Head of caudate nucleus (tissue), 42 donors: Measurements from ENCODE around the gene KRT27.
"Not testable (repeated sequence)": the region's sequence is repeated elsewhere in the genome, so short reads cannot be mapped to it uniquely, and the experiment has no call there.

Experiments used
- DNase-seq, 42 donors: peaks; one replicate each; pipeline versions ENCODE4 v3.0.0 to v3.0.0-alpha.2; 2020 to 2021; ENCODE audit warnings: mixed read lengths in 7 of 42
- intact Hi-C: fragments of 100-400 bp; cut with DNase I; formaldehyde crosslinking; loops from one replicate; pipeline ENCODE4 v1.15.0; 2022

The KRT27 gene, protein sequence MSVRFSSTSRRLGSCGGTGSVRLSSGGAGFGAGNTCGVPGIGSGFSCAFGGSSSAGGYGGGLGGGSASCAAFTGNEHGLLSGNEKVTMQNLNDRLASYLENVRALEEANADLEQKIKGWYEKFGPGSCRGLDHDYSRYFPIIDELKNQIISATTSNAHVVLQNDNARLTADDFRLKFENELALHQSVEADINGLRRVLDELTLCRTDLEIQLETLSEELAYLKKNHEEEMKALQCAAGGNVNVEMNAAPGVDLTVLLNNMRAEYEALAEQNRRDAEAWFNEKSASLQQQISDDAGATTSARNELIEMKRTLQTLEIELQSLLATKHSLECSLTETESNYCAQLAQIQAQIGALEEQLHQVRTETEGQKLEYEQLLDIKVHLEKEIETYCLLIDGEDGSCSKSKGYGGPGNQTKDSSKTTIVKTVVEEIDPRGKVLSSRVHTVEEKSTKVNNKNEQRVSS

GRCh38 chr17:40782450-40782849 lies at the start of gene KRT27:
Gene KRT27 (minus strand): TSS chr17:40782550. CDS start chr17:40782493, 57 bp downstream.
- intact Hi-C loops: no loop called here

GRCh38 chr17:40830085-40830776 lies 47.9 kb upstream of the KRT27 start:
- DNase-seq: no peak
- intact Hi-C loops: no loop called here

More at GRCh38 chr17:40782450-40782849, at the start of gene KRT27:
- no peak for DNase-seq

DNA sequence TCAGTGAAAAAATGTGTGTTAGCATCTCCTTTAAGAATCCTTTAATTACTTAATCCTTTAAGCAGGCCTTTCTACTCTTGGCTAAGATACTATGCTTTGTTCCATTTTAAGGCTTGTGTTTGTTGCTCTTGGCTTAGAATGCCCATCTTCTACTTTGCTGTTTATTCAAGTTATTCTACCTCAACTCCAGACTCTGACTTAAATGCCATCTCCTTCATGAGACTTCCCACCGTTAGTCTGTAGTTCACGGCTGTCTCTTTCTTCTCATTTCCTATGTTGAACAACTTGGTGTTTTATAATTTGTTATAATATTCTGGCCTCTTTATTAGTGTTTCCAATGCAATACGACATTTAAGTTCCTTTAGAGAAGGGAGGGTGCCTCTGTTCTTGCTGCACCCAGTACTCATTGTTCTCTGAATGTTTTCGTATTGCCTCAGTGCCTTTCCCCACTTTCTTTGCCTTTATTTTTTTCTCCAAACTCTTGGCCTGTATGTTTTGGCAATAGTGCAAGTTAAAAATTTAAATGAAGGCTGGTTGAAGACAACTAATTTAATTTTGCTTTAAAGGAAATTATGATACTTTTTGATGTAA lies 46.2 kb upstream of the KRT27 start:
- intact Hi-C loops: no loop called here
- no peak for DNase-seq

DNA sequence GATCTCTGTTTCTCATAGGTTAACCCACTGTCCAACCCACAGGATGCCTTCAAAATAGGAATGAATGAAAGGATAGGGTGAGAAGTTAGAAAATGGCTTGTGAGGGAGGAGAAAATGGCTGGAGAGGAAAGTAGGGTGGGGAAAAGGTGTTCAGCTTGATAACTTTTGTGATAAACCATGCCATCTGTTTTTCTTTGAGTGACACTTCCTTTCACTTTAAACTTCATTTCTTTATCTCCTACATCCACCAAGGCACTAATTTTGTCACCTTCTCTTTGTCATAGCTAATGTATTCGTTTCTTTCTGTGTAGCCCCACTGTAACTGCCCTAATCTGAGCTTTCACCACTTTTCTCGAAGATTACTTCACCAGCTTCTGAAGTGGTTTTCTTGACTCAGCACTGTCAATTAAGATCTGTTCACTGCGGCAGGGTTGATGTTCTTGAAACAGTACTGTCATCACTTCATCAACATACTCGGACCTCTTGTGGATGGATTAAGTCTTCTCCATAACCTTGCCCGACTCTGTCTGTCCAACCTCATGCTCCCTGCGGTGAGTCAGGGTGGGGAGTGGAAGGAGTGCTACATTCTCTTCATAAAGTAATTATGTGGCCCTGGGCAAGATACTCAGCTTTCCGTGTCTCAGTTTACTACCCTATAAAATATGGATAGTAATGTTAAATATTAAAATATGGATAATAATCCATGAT lies 45.5 kb upstream of the KRT27 start:
- no peak for DNase-seq
- intact Hi-C loops: no loop called here

DNA sequence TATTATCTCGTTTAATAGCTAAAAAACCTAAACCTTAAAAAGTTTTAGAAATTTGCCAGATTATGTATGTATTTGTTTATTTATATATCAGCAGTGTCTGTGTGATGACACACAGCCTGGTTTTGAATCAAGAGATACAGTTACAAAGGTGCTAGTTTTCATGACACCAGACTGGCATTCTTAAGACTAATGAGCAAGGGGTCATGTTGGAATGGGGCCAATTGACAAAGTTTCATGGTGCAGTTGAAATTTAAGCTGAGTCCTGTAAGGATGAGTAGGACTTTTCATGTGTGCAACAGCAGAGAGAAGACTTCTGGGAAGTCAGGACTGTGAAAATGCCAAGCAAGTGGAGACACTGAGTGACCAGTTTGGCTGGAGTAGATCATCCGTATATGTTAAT lies 43.2 kb upstream of the KRT27 start:
- intact Hi-C loops: no loop called here
- no peak for DNase-seq

DNA sequence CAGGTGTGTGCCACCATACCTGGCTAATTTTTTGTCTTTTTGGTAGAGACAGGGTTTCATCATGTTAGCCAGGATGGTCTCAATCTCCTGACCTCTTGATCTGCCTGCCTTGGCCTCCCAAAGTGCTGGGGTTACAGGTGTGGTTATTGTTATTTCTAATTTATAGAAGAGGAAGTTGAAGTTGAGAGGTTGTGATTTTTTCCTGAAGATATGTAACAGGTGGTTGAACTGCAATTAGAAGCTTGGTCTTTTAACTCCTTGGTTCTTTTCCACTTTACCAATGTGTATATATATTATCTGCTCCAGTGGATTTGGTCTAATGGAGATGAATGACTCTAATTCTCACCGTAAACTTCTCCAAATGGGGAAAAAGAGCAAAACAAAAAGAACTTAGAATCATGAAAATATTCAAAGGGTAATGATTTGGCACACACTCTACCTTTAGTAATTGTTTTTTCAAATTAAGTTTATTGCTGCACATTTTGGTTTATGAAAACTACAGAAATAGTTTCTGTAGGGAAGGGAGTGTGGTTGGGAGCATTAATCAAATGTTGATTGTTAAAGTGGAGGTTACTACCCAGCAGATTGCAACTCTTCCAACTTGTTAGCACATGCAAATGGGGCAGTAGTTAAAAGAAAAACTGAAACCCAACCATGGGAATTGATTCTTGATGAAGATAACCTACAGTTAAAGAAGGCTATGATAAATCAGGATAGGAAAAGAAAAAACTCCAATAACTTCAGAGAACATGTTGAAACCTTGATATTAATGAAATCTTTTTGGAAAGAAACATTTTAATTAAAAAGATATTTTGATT lies 41.9 kb upstream of the KRT27 start:
- no peak for DNase-seq
- intact Hi-C loops: no loop called here

DNA sequence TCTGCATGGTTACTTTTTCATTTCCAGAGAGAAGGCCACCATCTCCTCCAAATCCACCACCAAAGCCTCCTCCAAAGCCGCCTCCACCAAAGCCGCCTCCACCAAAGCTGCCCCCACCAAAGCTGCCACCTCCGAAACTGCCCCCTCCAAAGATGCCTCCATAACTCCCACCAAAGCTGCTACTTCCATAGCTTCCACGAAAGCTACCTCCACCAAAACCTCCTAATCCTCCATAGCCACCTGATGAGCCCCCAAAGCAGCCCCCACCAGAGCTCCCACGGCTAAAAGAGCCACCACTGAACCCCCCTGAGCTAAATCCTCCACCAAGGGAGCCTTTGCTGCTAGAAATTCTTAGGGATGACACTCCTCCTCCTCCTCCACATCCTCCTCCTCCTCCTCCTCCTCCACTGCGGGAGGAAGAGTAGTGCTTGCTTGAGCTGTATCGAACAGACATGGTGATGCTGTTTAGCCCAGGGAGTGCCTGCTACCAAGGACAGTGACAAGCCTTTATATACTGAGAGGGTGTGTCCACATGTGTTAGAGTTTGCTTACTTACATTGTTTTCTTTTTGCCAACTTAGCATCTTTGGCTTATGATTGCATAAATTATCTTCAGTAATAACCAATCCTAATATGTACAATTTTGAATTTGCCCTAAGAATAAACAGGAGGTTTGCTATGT lies 39.9 kb upstream of the KRT27 start, which contains the start of gene KRT10:
Gene KRT10, minus strand, starts transcription at position 483 of the 681 bp plus-strand sequence. Its CDS starts 29 bp downstream, at position 454.
- no peak for DNase-seq
- intact Hi-C loops: no loop called here

- DNase-seq: no peak
- intact Hi-C loops: no loop called here
Observed at GRCh38 chr17:40821536-40821935, 39.2 kb upstream of the KRT27 start.

- DNase-seq: no peak
- intact Hi-C loops: no loop called here
Observed at GRCh38 chr17:40820228-40820838, 38.0 kb upstream of the KRT27 start.

- DNase-seq: peak in 3 of 42 donors; percentile 2 to 25 (median 8)
- intact Hi-C loops: no loop called here
Observed at GRCh38 chr17:40819528-40820125, 37.3 kb upstream of the KRT27 start.

- DNase-seq: peak; percentile 40 to 91 (median 82)
- intact Hi-C loops: no loop called here
Observed at GRCh38 chr17:40818733-40819527, 36.6 kb upstream of the KRT27 start.

DNA sequence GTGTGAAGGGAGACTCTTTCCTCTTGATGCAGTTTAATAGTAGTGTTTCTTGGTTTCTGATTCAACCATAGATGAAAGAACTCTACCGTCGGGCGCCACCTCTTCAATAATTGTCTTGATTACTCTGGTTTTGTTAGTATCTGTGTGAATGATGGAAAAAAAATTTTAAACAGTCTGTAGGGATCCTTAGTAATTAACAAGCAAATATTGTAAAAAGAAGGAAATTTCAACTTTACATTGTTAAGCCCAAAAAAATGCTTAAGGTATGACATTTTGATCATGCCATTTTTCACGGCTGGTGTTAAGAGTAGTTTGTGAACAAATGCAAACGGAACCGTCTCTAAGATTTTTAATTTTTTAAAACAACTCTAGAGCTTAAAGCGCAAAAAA lies 36.0 kb upstream of the KRT27 start:
- intact Hi-C loops: no loop called here
- no peak for DNase-seq

GRCh38 chr17:40817103-40817682 lies 34.8 kb upstream of the KRT27 start:
- intact Hi-C loops: no loop called here
- no peak for DNase-seq

DNA sequence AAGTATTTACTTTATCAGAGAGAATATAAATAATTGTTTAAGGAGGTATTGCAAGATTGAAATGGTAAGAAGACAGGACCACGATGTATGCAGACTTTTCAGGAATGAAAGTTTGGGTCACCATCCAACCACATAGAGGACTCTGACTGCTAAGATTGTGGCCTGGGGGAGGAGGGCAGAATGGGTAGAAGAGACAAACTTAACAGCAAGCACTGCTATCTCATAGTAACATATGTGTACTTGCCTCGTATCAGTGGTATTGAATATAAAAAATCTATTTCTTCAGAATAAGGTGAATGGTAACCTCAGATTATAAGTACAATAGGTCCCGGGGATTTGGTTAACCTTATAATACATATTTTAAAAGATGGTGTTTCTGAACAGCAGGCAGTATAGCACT lies 34.2 kb upstream of the KRT27 start:
- intact Hi-C loops: no loop called here
- no peak for DNase-seq

DNA sequence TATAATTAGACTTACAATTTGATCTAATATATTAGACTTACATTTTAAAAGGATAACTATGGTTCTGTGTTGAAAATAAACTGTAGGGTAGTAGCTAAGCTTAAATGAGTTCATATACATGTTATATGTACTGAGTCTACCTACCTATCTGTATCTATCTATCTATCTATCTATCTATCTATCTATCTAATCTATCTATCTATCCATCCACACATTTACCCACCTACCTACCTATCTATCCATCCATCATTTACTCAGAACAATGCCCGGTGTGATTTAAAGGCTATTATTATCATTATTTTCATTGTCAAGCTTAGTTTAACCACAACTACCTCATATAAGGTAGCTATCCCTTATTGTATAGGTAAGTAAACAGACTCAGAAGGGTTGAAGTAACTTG lies 33.0 kb upstream of the KRT27 start:
- intact Hi-C loops: no loop called here
- no peak for DNase-seq

DNA sequence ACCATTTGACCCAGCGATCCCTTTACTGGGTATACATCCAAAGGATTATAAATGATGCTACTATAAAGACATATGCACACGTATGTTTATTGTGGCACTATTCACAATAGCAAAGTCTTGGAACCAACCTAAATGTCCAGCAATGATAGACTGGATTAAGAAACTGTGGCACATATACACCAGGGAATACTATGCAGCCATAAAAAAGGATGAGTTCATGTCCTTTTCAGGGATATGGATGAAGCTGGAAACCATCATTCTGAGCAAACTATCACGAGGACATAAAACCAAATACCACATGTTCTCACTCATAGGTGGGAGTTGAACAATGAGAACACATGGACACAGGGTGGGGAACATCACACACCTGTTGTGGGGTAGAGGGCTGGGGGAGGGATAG lies 32.3 kb upstream of the KRT27 start:
- intact Hi-C loops, DNase-seq: not testable (repeated sequence)
